OCI-LY7 (cell line): Measurements from ENCODE around the gene CNTRL.

Experiments used
- EZH2phosphoT487 ChIP-seq: fragments of 200-600 bp; sonication (generic); IDR thresholded peaks from 2 replicates; pipeline ENCODE4 v1.6.1; 2018; ENCODE audit warnings: low read depth, borderline replicate concordance, mild to moderate bottlenecking, mixed run types, antibody characterized with exemption, low read length, moderate library complexity, mixed read lengths
- TF ChIP-seq, protein P1 (sequence below): fragments of 200-600 bp; sonication (generic); conservative IDR thresholded peaks from 2 replicates; pipeline ENCODE4 v1.5.1; 2014; ENCODE audit warnings: mild to moderate bottlenecking, antibody characterized with exemption, low read length, moderate library complexity, mixed read lengths

DNA sequence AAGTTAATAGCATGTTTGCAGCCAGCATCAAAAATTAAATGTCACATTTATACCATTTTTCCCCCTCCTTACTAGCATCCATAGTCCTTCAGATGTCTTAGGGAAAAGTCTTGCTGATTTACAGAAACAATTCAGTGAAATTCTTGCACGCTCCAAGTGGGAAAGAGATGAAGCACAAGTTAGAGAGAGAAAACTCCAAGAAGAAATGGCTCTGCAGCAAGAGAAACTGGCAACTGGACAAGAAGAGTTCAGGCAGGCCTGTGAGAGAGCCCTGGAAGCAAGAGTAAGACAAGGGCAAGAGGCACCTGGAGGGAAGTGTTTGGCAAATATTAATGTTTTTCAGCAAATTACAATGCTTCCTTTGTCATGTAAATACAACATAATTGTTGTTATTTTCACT is 66.6 kb downstream of the CNTRL start:
- TF ChIP-seq, protein P1, sequence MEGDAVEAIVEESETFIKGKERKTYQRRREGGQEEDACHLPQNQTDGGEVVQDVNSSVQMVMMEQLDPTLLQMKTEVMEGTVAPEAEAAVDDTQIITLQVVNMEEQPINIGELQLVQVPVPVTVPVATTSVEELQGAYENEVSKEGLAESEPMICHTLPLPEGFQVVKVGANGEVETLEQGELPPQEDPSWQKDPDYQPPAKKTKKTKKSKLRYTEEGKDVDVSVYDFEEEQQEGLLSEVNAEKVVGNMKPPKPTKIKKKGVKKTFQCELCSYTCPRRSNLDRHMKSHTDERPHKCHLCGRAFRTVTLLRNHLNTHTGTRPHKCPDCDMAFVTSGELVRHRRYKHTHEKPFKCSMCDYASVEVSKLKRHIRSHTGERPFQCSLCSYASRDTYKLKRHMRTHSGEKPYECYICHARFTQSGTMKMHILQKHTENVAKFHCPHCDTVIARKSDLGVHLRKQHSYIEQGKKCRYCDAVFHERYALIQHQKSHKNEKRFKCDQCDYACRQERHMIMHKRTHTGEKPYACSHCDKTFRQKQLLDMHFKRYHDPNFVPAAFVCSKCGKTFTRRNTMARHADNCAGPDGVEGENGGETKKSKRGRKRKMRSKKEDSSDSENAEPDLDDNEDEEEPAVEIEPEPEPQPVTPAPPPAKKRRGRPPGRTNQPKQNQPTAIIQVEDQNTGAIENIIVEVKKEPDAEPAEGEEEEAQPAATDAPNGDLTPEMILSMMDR: no peak
- TF ChIP-seq EZH2phosphoT487: no peak
